ENCODE data around the gene CORO2B. TPM values are rescaled to one million over a fixed set of nuclear protein-coding genes. Genes with fewer than 3 reads are reported as not detected.

CORO2B gene
- total and polyA plus RNA-seq, 9 of the 15 experiments (the other 6 are each of a cell fraction or from before 2014, with no cell fraction given), result not detected

- TF ChIP-seq MITF (IDR thresholded peaks at IDR 0.05), result no peak
- no peak for TF ChIP-seq NR2C1 (IDR thresholded peaks at IDR 0.05)
- no peak for TF ChIP-seq NR2C1 (tag; IDR thresholded peaks at IDR 0.05)
- no peak for TF ChIP-seq RAD51 (IDR thresholded peaks at IDR 0.05; ENCODE audit: borderline replicate concordance, low read depth)
- no peak for TF ChIP-seq FOXA3 (CRISPR knock-in tag; conservative IDR thresholded peaks at IDR 0.05 in 1 of 2, IDR thresholded peaks at IDR 0.05 in 1 of 2)
- TF ChIP-seq HMGN3 (IDR thresholded peaks at IDR 0.05; ENCODE audit: borderline replicate concordance, extremely low read depth, insufficient read length, low read depth, low read length), result no peak
- no peak for TF ChIP-seq ZNF76 (CRISPR knock-in tag; IDR thresholded peaks at IDR 0.05; ENCODE audit: borderline replicate concordance)
- no peak for TF ChIP-seq FUS (optimal IDR thresholded peaks at IDR 0.05; ENCODE audit: low read depth, low read length)
- TF ChIP-seq ZZZ3 (IDR thresholded peaks at IDR 0.05), result no peak
Measured at GRCh38 chr15:68546318-68546717, 32.5 kb upstream of the CORO2B start (continued).

- no TSS peak for BruUV-seq (replicated peaks)
Measured at GRCh38 chr15:68548364-68548763, 30.4 kb upstream of the CORO2B start.

More at GRCh38 chr15:68548364-68548763, 30.4 kb upstream of the CORO2B start:
- Histone ChIP-seq H2AFZ (ENCODE audit: low read depth, low read length) (no peak overlapping the region), H3K9me3 (replicated peaks; ENCODE audit: control insufficient read depth, insufficient read depth, low read depth, low read length) (no peaks in the 10 kb centered on the region), H3K79me2 (ENCODE audit: control insufficient read depth, insufficient read depth, low read length) (no peaks in the 10 kb centered on the region), H3K4me3 (no peak overlapping the region), H3K4me2 (ENCODE audit: insufficient read depth, low read length) (no peak overlapping the region), H3K27me3 (ENCODE audit: control insufficient read depth in 2 of 2, insufficient read depth in 2 of 2, low read length in 2 of 2) (peaks cover 4 to 5% of the 10 kb centered on the region in 2 experiments; a peak in 1 of 5 replicates), H3K36me3 (ENCODE audit: control insufficient read depth, insufficient read depth, low read length) (no peaks in the 10 kb centered on the region), H3K27ac (ENCODE audit: extremely low read depth, low read depth, low read length) (no peak overlapping the region), H3K4me1 (replicated peaks in 1 of 2; ENCODE audit: control insufficient read depth in 2 of 2, insufficient read depth in 2 of 2, low read length in 2 of 2) (no peaks in the 10 kb centered on the region), H4K20me1 (replicated peaks; ENCODE audit: control insufficient read depth, insufficient read depth, low read length) (peaks cover 3% of the 10 kb centered on the region), H3K9ac (ENCODE audit: insufficient read depth in 1 of 2, low read depth in 2 of 2, low read length in 2 of 2) (no peak overlapping the region), H3K9me1 (ENCODE audit: control insufficient read depth, insufficient read depth, low read length) (no peaks in the 10 kb centered on the region)
- ChIA-PET CTCF (ENCODE audit: low intra/inter-chr PET ratio) (no interaction called here), POLR2A (interaction anchor here (0.6 kb wide), 1 partner anchor 327 kb away, joined by 3 read pairs; no protein-coding TSS in a partner anchor)
- FAIRE-seq, result no peak
- no peak for TF ChIP-seq HDAC3 (IDR thresholded peaks at IDR 0.05; ENCODE audit: borderline replicate concordance, partially characterized antibody)
- TF ChIP-seq CBX8 (IDR thresholded peaks at IDR 0.05; ENCODE audit: borderline replicate concordance, extremely low read depth, low read depth, low read length, poor library complexity, severe bottlenecking), result no peak
- TF ChIP-seq PRMT5 (CRISPR knock-in tag; IDR thresholded peaks at IDR 0.05), result no peak
- TF ChIP-seq, protein P1, sequence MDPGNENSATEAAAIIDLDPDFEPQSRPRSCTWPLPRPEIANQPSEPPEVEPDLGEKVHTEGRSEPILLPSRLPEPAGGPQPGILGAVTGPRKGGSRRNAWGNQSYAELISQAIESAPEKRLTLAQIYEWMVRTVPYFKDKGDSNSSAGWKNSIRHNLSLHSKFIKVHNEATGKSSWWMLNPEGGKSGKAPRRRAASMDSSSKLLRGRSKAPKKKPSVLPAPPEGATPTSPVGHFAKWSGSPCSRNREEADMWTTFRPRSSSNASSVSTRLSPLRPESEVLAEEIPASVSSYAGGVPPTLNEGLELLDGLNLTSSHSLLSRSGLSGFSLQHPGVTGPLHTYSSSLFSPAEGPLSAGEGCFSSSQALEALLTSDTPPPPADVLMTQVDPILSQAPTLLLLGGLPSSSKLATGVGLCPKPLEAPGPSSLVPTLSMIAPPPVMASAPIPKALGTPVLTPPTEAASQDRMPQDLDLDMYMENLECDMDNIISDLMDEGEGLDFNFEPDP (CRISPR knock-in tag; IDR thresholded peaks at IDR 0.05), result no peak
- DNase-seq (ENCODE audit: extremely low read depth in 1 of 4, low spot score in 3 of 4), result no peak
- intact Hi-C loops (cut with micrococcal nuclease), result no loop called here
- 0% methylated on average over 3 of the region's 3 CpGs for WGBS (ENCODE audit: insufficient coverage, low coverage, missing lambda C conversion rate)
- in situ Hi-C loops (cut with MboI), result no loop called here
- no peak for ATAC-seq

Measured in K562 (cell line).